IPS-18c (cell line): ENCODE results near the gene CXCL16.

Experiments
- H3K4me3 ChIP-seq: 2 replicates; pipeline ENCODE4 v1.7.0; 2013; ENCODE audit warnings: low read depth, mild to moderate bottlenecking, low read length, moderate library complexity; ENCODE audit not compliant: insufficient read depth
- H3K9me3 ChIP-seq: one replicate; pipeline ENCODE4 v1.6.1; 2013; ENCODE audit warnings: mild to moderate bottlenecking, low read length, moderate library complexity; ENCODE audit not compliant: control insufficient read depth, insufficient read depth

Gene CXCL16, protein sequence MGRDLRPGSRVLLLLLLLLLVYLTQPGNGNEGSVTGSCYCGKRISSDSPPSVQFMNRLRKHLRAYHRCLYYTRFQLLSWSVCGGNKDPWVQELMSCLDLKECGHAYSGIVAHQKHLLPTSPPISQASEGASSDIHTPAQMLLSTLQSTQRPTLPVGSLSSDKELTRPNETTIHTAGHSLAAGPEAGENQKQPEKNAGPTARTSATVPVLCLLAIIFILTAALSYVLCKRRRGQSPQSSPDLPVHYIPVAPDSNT

DNA sequence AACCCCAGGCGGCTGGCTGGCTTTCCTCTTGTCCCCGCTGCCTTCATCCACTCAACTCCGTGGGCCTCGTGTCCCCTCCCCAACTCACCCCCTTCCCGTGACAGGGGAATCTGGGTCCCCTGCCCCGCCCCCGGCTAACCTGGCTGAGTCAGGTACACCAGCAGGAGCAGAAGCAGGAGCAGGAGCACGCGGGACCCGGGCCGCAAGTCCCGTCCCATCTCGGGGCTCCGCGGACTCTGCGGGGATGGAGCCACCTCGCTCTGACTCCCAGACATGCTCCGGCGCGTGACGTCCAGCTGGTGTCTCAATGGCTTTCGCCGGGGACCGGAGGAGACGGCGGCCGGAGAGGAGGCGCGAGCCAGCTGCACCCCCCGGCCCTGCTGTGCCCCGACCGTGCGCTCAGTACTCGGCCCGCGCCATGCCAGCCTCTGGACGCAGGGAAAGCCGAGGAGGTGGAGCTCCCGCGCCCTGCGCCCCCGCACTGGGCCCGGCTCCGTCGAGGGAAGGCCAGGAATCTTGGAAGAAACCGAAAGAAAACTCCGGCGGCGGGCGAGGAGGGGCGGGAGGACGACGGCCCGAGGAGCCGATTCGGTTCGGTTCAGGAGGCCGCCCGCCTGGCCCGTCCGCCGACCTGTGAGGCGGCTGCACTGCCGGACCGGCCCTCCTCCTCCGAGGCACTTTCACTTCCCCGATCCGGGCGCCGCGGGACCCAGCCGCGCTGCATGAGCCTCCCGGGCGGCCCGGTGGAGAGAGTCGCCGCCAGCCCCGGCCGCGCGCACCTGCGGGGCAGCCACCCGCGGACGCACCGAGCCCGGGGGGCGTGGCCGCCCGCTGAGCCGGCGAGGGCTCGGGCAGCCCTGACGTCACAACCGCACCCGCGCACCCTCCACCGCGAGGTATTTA lies at the start of gene CXCL16, which contains the start of gene ZMYND15:
Gene CXCL16 (minus strand): TSS at position 807 of the 903 bp plus-strand sequence. CDS start 589 bp downstream, at position 218.
Gene ZMYND15 (plus strand): TSS at position 712 of the 903 bp plus-strand sequence. CDS start 716 bp downstream, outside the sequence.
- peak within 1 kb of the TSS; percentile 67 for H3K4me3 ChIP-seq

DNA sequence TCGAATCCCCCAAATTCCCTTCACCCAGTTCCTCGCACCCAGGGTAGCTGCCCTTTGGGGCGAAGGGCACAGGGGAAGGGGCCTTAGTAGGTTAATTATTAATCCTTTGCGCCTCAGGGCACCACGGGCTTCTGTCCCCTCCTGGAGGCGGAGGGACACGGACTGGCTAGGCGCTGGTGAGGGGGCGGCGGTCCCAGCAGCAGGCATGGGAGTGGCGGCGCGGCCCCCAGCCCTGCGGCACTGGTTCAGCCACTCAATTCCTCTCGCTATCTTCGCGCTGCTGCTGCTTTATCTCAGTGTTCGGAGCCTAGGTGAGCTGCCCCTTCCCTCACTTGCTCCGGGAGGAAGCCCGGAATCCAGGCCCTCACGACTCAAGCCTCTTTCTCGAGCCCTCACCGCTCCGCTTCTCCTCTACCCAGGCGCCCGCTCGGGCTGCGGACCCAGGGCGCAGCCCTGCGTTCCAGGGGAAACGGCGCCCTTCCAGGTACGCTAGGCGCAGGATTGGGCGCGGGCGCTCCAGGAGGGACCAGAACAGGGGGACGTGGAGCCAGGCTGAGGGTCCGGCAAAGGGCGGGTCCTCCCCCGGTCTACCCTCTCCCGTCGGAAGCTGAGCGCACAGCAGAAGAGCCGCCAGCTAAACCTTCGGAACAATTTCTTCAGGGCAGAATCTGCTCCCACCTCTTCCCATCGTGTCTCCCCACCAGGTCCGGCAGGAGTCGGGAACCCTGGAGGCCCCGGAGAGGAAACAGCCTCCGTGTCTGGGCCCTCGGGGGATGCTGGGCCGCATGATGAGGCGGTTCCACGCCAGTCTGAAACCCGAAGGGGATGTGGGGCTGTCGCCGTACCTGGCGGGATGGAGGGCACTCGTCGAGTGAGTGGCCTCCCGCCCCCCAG lies 49.3 kb upstream of the CXCL16 start, which contains the start of gene GLTPD2:
Gene GLTPD2 (plus strand): TSS at position 158 of the 894 bp plus-strand sequence. CDS start 48 bp downstream, at position 206.
- Histone ChIP-seq H3K4me3 (peak within 1 kb of the TSS; percentile 80), H3K9me3 (no peaks in the 10 kb centered on the region)

More for the DNA sequence above, at the start of gene CXCL16, which contains the start of gene ZMYND15:
- H3K9me3 ChIP-seq: peaks cover 2% of the 10 kb centered on the region

DNA sequence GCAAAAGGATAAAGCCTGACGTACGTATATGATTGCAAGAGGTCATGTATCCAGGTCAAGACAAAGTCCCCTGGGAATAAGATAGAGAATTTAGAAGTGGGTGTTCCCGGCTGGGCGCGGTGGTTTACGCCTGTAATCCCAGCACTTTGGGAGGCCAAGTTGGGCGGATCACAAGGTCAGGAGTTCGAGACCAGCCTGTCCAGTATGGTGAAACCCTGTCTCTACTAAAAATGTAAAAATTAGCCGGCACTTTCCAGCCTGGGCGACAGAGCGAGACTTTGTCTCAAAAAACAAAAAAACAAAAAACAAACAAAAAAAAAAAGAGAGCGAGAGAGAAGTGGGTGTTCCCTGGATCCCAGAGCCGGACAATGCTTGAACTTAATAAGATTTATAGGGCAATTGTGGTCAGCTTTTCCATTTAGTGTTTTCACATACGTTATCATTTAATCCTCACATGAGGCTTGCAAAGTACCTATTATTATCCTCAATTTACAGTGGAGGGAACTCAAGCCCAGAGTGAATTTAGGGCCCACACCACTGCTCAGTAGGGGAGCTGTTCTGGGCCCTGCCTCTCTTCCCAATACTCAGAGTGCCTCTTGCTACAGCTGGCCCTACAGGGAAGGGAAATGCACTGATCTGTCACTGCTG lies 48.6 kb upstream of the CXCL16 start:
- Histone ChIP-seq H3K9me3 (no peaks in the 10 kb centered on the region), H3K4me3 (peak overlapping the region; percentile 80; the same call in 1 of the 2 replicates)

DNA sequence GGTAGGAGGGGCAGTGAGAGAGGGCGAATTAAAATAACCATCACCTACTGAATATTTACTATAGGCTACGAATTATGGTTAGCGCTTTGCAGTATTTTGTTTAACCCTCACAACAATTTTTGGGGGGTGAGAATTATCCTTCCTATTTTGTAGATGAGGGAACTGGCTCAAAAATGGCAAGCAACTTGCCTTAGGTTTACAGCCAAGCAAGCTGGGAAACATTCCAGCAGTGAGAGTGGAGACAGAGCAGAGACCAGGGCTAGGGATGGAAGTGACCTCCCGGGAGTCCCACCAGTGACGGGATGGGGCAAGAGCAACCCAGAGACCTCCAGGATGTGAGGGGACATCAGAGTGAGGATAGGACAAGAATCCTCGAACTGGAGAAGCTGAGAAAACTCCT lies 46.8 kb upstream of the CXCL16 start:
- no peak overlapping the region for H3K4me3 ChIP-seq
- no peaks in the 10 kb centered on the region for H3K9me3 ChIP-seq

DNA sequence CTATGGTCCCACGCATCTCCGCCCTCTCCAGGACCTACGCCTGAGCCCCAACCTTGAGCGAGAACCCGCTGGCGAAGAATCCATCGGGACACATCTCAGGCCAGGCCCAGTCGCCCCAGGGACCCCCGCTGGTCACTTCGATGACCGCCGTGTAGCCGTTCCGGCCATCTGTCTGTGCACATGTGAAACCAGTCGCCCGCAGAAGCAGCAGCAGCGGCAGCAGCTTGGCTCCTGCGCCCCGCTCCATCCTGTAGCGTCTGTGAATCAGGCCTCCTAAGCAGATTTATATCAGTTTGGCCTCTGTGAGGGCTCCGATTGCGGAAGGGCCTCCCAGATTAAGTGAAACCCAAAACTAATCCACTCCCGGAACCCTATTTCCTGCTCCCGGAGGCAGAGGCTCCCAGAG lies 46.4 kb upstream of the CXCL16 start, which contains the start of gene VMO1:
Gene VMO1 (minus strand): TSS at position 259 of the 406 bp plus-strand sequence. CDS start 12 bp downstream, at position 247.
- Histone ChIP-seq H3K4me3 (no peak within 1 kb of the TSS), H3K9me3 (no peaks in the 10 kb centered on the region)

DNA sequence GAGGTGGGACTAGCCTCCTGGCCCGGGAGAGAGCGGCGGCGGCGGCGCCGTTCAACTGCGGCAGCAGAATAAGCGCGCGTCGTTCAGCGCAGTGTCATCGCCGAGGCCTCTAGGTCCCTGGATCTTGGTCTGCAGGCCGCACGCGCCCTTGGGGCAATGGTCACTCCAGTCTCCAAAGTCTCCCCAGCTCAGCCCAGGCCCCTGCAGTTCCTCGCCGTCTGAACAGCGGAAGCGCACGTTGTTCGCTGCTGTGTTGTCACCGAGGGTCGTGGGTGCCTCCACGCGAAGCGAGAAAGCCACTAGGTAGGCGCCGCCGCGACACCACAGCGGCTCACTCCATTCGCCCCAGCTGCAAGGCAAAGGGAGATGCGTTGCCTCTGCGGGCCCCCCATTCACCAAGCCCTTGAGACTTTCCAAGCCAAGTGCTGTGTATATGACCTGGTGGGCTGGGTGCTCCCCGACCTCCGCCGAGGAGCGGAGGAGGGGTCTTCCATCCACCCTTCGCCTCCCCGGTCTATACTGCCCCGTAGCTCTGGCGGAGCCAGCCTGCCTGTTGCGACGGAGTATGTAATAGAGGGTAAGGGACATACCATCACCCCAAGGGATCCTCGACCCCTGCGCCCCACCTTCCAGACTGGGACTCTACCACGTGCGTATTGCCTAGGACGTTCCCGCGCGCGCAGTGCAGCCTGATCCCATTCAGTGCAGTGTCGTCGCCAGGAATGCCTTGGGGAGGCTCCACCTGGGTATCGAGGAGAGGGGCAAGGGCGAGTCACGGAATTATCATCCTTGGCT lies 45.8 kb upstream of the CXCL16 start:
- no peaks in the 10 kb centered on the region for H3K9me3 ChIP-seq
- H3K4me3 ChIP-seq: no peak overlapping the region

DNA sequence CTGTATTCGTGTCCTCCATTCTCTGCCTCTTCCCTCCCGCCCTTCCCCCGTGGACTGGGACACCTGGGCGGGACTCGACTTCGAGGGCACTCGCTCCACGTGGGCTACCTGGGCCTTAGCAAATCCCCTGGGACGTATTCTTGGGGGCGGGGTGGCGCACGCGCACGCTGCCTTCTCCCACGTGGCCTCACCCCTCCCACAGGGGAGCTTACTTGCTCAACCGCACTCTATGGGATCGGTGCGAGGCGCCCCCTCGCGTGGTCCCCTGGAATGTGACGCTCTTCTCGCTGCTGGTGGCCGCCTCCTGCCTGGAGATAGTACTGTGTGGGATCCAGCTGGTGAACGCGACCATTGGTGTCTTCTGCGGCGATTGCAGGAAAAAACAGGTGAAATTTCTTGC lies 42.9 kb upstream of the CXCL16 start:
- Histone ChIP-seq H3K4me3 (no peak overlapping the region), H3K9me3 (no peaks in the 10 kb centered on the region)

DNA sequence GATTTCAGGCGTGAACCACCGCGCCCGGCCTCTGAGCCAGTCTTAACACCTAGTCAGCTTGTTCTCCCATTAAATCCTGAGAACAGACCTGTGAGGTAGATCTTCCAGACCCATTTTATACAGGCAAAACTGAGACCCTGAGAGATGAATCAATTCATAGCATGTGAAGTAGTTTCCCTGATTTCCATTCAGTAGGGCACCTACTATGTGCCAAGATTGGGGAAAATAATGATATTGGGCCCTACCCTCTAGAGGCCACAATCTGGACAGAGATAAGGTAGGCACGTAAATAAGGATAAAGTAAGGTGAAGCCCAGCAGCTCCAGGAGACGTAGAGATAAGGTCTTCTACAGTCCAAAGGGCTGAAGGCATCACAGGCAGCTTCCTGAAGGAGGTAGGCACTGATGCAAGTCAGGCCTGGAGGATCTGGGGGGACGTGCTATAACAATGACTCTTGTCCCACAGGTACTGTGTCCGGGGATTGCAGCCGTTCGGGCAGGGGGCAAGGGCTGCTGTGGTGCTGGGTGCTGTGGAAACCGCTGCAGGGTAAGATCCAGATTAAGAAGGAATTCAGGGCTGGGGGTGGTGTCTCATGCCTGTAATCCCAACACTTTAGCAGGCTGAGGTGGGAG lies 40.7 kb upstream of the CXCL16 start:
- Histone ChIP-seq H3K9me3 (no peaks in the 10 kb centered on the region), H3K4me3 (no peak overlapping the region)

DNA sequence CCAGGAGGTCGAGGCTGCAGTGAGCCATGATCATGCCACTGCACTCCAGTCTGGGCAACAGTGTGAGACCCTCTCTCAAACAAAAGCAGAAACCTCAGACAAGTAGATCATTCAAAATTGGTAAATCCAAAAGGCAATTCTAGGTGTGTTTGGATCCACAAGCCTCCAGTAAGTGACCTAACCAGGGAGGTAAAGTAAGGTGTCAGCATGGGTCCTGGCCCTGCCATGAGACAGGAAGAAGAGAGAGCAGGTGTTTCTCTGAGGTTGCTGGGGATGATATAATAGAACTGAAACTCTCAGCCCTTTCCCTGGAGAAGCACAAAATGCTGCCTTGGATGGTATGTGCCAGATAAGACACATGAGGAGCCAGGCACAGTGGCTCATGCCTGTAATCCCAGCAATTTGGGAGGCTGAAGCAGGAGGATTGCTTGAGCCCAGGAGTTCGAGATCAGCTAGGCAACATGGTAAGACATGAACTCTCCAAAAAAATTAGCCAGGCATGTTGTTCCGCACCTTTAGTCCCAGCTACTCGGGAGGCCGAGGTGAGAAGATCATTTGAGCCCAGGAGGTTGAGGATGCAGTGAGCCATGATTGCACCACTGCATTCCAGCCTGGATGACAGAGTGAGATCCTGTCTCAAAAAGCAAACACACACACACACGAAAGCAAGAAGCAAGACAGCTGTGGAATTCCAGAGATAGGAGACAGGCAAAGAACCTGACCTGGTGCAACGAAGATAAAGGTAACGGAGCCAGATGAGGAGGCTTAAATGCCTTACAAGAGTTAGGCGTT lies 38.4 kb upstream of the CXCL16 start:
- no peaks in the 10 kb centered on the region for H3K9me3 ChIP-seq
- H3K4me3 ChIP-seq: no peak overlapping the region

DNA sequence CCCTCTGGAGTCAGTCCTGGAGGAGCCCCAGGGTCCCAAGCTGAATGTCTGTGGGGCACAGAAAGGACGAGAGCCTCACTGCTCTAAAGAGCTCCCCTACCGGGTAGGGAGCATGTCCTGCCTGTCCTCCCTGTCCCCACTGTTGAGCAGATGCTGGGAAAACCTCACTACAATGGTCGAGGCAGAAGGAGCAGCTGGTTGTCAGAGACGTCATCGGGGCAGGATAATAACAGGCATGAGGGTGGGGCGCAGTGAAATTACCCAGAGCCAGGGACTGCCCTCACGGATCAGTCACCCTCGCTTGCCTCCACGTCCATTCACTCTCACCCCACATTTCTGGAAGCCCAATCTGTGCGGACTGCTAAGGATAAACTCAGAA lies 32.5 kb upstream of the CXCL16 start:
- no peaks in the 10 kb centered on the region for H3K9me3 ChIP-seq
- no peak overlapping the region for H3K4me3 ChIP-seq

DNA sequence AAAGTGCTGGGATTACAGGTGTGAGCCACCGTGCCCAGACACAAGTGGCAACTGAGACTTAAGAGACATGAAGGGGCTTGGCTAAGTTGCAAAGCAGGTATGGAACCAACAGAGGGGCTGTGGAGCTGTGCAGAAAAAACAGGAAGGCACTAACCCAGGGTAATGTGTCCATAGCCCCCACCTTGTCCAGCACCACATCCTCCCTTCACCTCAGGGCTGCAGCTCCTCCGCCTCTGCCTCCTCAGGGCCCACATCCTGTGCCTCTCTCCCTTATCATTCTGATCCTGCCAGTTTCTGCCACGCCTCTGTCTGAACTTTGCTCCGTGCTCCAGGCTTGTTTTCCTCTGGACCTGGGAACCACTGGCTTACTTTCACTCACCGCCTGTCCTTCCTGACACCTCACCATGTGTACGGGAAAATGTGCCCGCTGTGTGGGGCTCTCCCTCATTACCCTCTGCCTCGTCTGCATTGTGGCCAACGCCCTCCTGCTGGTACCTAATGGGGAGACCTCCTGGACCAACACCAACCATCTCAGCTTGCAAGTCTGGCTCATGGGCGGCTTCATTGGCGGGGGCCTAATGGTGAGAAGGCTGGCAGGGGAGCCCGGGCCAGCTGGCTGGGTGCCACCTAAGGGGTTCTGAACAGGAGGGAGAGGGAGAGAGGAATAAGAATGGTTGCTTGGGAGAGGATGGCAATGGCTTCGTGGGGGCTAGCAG lies 31.9 kb upstream of the CXCL16 start, which contains the start of gene TM4SF5:
Gene TM4SF5 (plus strand): TSS at position 368 of the 716 bp plus-strand sequence. CDS start 37 bp downstream, at position 405.
- H3K4me3 ChIP-seq: no peak within 1 kb of the TSS

DNA sequence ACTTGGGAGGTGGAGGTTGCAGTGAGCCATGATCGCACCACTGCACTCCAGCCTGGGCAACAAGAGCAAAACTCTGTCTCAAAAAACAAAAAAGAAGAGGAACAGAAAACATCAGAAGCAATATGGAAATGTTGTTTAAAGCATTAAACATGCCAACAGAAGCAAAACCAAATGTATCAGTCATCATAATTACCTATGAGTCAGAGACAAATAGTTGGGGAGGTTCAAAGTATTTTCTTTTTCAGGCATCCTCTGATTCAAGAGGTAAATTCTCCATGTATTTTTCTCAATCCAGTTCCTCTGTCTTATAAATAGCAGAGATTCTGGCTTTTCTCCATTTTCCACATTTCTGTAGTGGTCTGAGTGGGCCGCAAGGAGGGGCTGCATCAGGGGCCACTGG lies 29.9 kb upstream of the CXCL16 start:
- Histone ChIP-seq H3K9me3 (no peaks in the 10 kb centered on the region), H3K4me3 (no peak overlapping the region)

More for the DNA sequence above, 31.9 kb upstream of the CXCL16 start, which contains the start of gene TM4SF5:
- no peaks in the 10 kb centered on the region for H3K9me3 ChIP-seq

DNA sequence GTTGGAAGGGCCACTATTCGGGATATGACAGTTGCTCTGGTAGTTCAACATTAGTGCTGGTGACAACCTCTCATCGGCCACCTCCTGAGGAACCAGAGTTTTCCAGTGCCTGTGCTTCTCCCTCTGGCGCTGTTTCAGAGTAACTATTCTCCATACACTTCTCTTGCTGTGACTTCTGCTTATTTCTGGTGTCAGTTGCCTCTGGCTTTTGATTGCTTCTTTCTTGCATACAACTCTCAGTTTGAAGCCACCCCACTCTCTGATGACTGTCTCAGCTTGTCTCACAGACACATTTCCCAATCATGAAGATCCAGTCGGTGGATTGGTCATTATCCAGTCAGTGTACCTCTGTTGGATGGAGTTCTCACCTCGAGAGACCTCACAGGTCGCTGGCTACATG lies 28.6 kb upstream of the CXCL16 start:
- Histone ChIP-seq H3K4me3 (no peak overlapping the region), H3K9me3 (no peaks in the 10 kb centered on the region)

DNA sequence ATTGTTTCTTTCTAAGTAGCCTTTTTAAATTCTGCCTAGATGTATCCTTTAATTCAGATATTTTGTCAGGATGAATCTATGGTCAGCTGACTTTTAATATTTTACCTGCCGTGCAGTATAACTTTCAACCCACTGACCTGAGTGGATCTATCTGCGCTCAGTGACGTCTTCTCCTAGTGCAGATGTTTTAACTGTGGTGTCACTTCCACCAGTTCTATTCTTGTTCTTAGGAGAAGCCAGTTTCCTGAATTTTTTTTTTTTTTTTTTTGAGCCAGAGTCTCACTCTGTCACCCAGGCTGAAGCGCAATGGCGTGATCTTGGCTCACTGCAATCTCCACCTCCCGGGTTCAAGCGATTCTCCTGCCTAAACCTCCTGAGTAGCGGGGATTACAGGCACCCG lies 27.0 kb upstream of the CXCL16 start:
- Histone ChIP-seq H3K4me3 (no peak overlapping the region), H3K9me3 (no peaks in the 10 kb centered on the region)
